Tibial nerve (tissue), 4 donors: ENCODE results near the gene ZNF611. TPM values are rescaled to one million over a fixed set of nuclear protein-coding genes. Genes with fewer than 3 reads are reported as not detected.

Experiments
- DNase-seq, 2 donors: peaks; one replicate each; pipeline ENCODE4 v3.0.0-alpha.2; 2019; ENCODE audit warnings: low spot score in 2 of 2
- H3K27ac ChIP-seq, 4 donors: fragments of 200-600 bp; sonication (generic) in 3 of 4; one replicate each; pipeline ENCODE4 v1.5.1; 2017 to 2019; ENCODE audit warnings: mild to moderate bottlenecking in 1 of 4
- H3K27me3 ChIP-seq, 2 donors: fragments of 200-600 bp; sonication (generic) in 1 of 2; one replicate each; pipeline versions ENCODE4 v1.5.1 to v1.6.0; 2017 to 2019
- H3K36me3 ChIP-seq, 3 donors: fragments of 200-600 bp; sonication (generic); one replicate each; pipeline ENCODE4 v1.5.1; 2018 to 2019
- H3K4me1 ChIP-seq, 4 donors: fragments of 200-600 bp; sonication (generic) in 3 of 4; one replicate each; pipeline ENCODE4 v1.5.1; 2017 to 2019
- H3K4me3 ChIP-seq, 4 donors: fragments of 200-600 bp; sonication (generic) in 3 of 4; one replicate each; pipeline ENCODE4 v1.5.1; 2017 to 2019; ENCODE audit warnings: mild to moderate bottlenecking in 1 of 4, moderate library complexity in 1 of 4
- H3K9me3 ChIP-seq, 4 donors: fragments of 200-600 bp; sonication (generic) in 3 of 4; one replicate each; pipeline ENCODE4 v1.5.1; 2017 to 2019
- EP300 ChIP-seq, 2 donors: sonication (generic); formaldehyde crosslinking; IDR thresholded peaks; one replicate each; pipeline ENCODE4 v1.6.1; 2017; ENCODE audit warnings: antibody characterized with exemption in 2 of 2, mild to moderate bottlenecking in 1 of 2
- POLR2A ChIP-seq, 2 donors: fragments of 450-650 bp; IDR thresholded peaks; one replicate each; pipeline ENCODE4 v1.6.1; 2017; ENCODE audit warnings: antibody characterized with exemption in 2 of 2, mild to moderate bottlenecking in 2 of 2, moderate library complexity in 2 of 2
- WGBS, 2 donors: methylation state at CpG; one replicate each; pipeline ENCODE4 v1.1.5; 2018; 5-methylcytosine and 5-hydroxymethylcytosine counted together
- total RNA-seq, 4 donors: library from RNA; depleted of rRNA; stranded (reverse); fragments of >200 nt; gene quantifications; one replicate each; pipeline ENCODE4 v1.1.0, GENCODE V29; 2016
- TF ChIP-seq, protein P1 (sequence below), 5 experiments: fragments of 200-600 bp in 3 of 5; fragments of 450-650 bp in 2 of 5; sonication (generic) in 3 of 5; IDR thresholded peaks; one replicate each; pipeline ENCODE4 v1.5.1; 2016 to 2019; ENCODE audit warnings: antibody characterized with exemption in 5 of 5, mild to moderate bottlenecking in 3 of 5, moderate library complexity in 2 of 5

The ZNF611 gene
- total RNA-seq, 4 donors from 2014 or later, result 11.6 to 15.9 (median 13.3) TPM

GRCh38 chr19:52692431-52693008 lies 42.3 kb downstream of the ZNF611 start:
- Histone ChIP-seq H3K36me3 (no peaks in the 10 kb centered on the region), H3K27ac (no peak overlapping the region), H3K27me3 (no peaks in the 10 kb centered on the region), H3K4me3 (no peak overlapping the region), H3K4me1 (peaks cover 0 to 32% (median 8%) of the 10 kb centered on the region in 4 donors), H3K9me3 (no peaks in the 10 kb centered on the region)
- 83 to 88% methylated on average over 8 of the region's 8 CpGs for WGBS, 2 donors
- TF ChIP-seq POLR2A (IDR thresholded peaks at IDR 0.05) (no peak), EP300 (IDR thresholded peaks at IDR 0.05) (no peak)
- TF ChIP-seq, protein P1, sequence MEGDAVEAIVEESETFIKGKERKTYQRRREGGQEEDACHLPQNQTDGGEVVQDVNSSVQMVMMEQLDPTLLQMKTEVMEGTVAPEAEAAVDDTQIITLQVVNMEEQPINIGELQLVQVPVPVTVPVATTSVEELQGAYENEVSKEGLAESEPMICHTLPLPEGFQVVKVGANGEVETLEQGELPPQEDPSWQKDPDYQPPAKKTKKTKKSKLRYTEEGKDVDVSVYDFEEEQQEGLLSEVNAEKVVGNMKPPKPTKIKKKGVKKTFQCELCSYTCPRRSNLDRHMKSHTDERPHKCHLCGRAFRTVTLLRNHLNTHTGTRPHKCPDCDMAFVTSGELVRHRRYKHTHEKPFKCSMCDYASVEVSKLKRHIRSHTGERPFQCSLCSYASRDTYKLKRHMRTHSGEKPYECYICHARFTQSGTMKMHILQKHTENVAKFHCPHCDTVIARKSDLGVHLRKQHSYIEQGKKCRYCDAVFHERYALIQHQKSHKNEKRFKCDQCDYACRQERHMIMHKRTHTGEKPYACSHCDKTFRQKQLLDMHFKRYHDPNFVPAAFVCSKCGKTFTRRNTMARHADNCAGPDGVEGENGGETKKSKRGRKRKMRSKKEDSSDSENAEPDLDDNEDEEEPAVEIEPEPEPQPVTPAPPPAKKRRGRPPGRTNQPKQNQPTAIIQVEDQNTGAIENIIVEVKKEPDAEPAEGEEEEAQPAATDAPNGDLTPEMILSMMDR (IDR thresholded peaks at IDR 0.05), result no peak
- no peak for DNase-seq

DNA sequence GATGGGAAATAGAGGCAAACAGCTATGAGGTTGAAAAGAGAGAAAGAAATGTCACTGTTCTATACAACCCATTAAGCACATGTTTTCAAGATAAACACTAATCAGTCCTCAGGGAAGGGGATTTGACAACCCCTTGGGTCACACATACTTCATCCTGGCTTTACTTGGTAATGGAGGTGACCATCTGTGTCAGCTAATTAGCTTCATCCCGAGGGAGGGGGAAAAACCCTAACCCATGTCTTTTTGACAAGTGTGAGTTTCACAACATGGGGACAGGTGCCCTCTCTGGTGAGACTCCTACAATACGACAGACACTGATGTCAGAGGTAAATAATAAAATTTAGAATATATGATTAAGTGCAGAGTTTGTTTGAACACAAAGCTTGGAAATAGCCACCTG lies 43.1 kb downstream of the ZNF611 start:
- H3K36me3 ChIP-seq, result no peaks in the 10 kb centered on the region
- peaks cover 0 to 34% (median 8%) of the 10 kb centered on the region in 4 donors for H3K4me1 ChIP-seq
- TF ChIP-seq, protein P1 (IDR thresholded peaks at IDR 0.05), result no peak
- TF ChIP-seq POLR2A (IDR thresholded peaks at IDR 0.05) (no peak), EP300 (IDR thresholded peaks at IDR 0.05) (no peak)
- H3K27me3 ChIP-seq, result no peaks in the 10 kb centered on the region
- H3K4me3 ChIP-seq, result no peak overlapping the region
- H3K27ac ChIP-seq, result peak overlapping the region in 2 of 4 donors; percentile 94 to 98
- H3K9me3 ChIP-seq, result no peaks in the 10 kb centered on the region
- 62 to 63% methylated on average over 2 of the region's 2 CpGs for WGBS, 2 donors
- DNase-seq, result no peak

GRCh38 chr19:52691215-52691610 lies 43.6 kb downstream of the ZNF611 start:
- H3K4me3 ChIP-seq, result peak overlapping the region; percentile 48 to 78 (median 68)
- H3K36me3 ChIP-seq, result no peaks in the 10 kb centered on the region
- peaks cover 0 to 39% (median 8%) of the 10 kb centered on the region in 4 donors for H3K4me1 ChIP-seq
- 25 to 32% methylated on average over 15 of the region's 15 CpGs for WGBS, 2 donors
- TF ChIP-seq, protein P1 (IDR thresholded peaks at IDR 0.05), result no peak
- TF ChIP-seq POLR2A (IDR thresholded peaks at IDR 0.05) (no peak), EP300 (IDR thresholded peaks at IDR 0.05) (no peak)
- no peak for DNase-seq
- peak overlapping the region; percentile 81 to 98 (median 92) for H3K27ac ChIP-seq
- no peaks in the 10 kb centered on the region for H3K27me3 ChIP-seq
- H3K9me3 ChIP-seq, result no peaks in the 10 kb centered on the region

- peak; percentile 90 to 92 for DNase-seq
- no peaks in the 10 kb centered on the region for H3K27me3 ChIP-seq
- TF ChIP-seq POLR2A (IDR thresholded peaks at IDR 0.05) (peak; percentile 82 to 86), EP300 (IDR thresholded peaks at IDR 0.05) (peak in 1 of 2 donors; percentile 90)
- TF ChIP-seq, protein P1 (IDR thresholded peaks at IDR 0.05), result peak in 4 of 5 experiments; percentile 19 to 59 (median 42)
- no peaks in the 10 kb centered on the region for H3K36me3 ChIP-seq
- H3K4me3 ChIP-seq, result peak overlapping the region; percentile 48 to 78 (median 68)
- H3K27ac ChIP-seq, result peak overlapping the region; percentile 81 to 98 (median 92)
- peaks cover 0 to 43% (median 8%) of the 10 kb centered on the region in 4 donors for H3K4me1 ChIP-seq
- WGBS, 2 donors, result 0 to 2% methylated on average over 25 to 47 of the region's 47 CpGs
- H3K9me3 ChIP-seq, result no peaks in the 10 kb centered on the region
Measured at GRCh38 chr19:52690369-52691214, 44.3 kb downstream of the ZNF611 start.
